Heart left ventricle (tissue), 13 donors: ENCODE results near the gene DNER.

ENCODE experiments used
- POLR2A ChIP-seq, 2 donors: fragments of 450-650 bp; IDR thresholded peaks; one replicate each; pipeline ENCODE4 v1.6.1; 2017; ENCODE audit warnings: antibody characterized with exemption in 2 of 2, mild to moderate bottlenecking in 2 of 2, moderate library complexity in 2 of 2
- TF ChIP-seq, protein P1 (sequence below), 12 donors: fragments of 200-600 bp; sonication (generic) in 4 of 12; IDR thresholded peaks; one replicate each; pipeline versions ENCODE4 v1.5.0 to v1.8.0; 2018 to 2022; ENCODE audit warnings: antibody characterized with exemption in 12 of 12, mild to moderate bottlenecking in 5 of 12
- donor health status: ischemic (EF 13 %, LVEDD 7.1; RV severe dilation, severe dysfunction).
- donor health status: DM: no; HTN: yes; CAD: no.
- donor health status: DM: no; HTN: no; CAD: no.
- donor health status: ischemic (EF 25% LVEDD 6.9; RV normal size, moderate dysfunction).
- donor health status: ischemic (EF 25% LVEDD 5.7; RV mildly dilated, moderate dysfunction).
- donor health status: ischemic (EF 35%, LVEDD 5.7; RV mildly dilated, moderate dysfunction).
- donor health status: nonischemic (EF 11% LVEDD 7.7; RV severe dilation, severe dysfunction).
- donor health status: DM: yes; HTN: yes; CAD: no.
- donor health status: PGD.
- donor health status: ischemic (EF 29% LVEDD 5.4; RV normal size, mild dysfunction).
- donor health status: nonischemic (EF 23%, LVEDD 6.1; RV moderate dilation, normal function).

- no peak for TF ChIP-seq POLR2A (IDR thresholded peaks at IDR 0.05)
- TF ChIP-seq, protein P1, sequence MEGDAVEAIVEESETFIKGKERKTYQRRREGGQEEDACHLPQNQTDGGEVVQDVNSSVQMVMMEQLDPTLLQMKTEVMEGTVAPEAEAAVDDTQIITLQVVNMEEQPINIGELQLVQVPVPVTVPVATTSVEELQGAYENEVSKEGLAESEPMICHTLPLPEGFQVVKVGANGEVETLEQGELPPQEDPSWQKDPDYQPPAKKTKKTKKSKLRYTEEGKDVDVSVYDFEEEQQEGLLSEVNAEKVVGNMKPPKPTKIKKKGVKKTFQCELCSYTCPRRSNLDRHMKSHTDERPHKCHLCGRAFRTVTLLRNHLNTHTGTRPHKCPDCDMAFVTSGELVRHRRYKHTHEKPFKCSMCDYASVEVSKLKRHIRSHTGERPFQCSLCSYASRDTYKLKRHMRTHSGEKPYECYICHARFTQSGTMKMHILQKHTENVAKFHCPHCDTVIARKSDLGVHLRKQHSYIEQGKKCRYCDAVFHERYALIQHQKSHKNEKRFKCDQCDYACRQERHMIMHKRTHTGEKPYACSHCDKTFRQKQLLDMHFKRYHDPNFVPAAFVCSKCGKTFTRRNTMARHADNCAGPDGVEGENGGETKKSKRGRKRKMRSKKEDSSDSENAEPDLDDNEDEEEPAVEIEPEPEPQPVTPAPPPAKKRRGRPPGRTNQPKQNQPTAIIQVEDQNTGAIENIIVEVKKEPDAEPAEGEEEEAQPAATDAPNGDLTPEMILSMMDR (IDR thresholded peaks at IDR 0.05) = no peak
Observed at GRCh38 chr2:229370509-229370908, 343.8 kb downstream of the DNER start.
